Esophagus squamous epithelium (tissue), 5 donors: ENCODE results near the gene ZFP62. TPM values are rescaled to one million over a fixed set of nuclear protein-coding genes. Genes with fewer than 3 reads are reported as not detected.

ENCODE experiments used
- DNase-seq: peaks from one replicate; lab custom pipeline; 2025; lab: John Stamatoyannopoulos, UW
- H3K27ac ChIP-seq, 4 donors: fragments of 200-600 bp; sonication (generic); one replicate each; pipeline ENCODE4 v1.5.1; 2016 to 2019; ENCODE audit warnings: mild to moderate bottlenecking in 1 of 4
- H3K27me3 ChIP-seq, 4 donors: fragments of 200-600 bp; sonication (generic); 1 replicate in 3 of 4; 2 replicates in 1 of 4; pipeline versions ENCODE4 v1.5.1 to v1.6.0; 2017 to 2021; ENCODE audit warnings: antibody characterized with exemption in 1 of 4
- H3K36me3 ChIP-seq, 3 donors: fragments of 200-600 bp; sonication (generic); one replicate each; pipeline ENCODE4 v1.5.1; 2016 to 2019
- H3K4me1 ChIP-seq, 3 donors: fragments of 200-600 bp; sonication (generic); one replicate each; pipeline ENCODE4 v1.5.1; 2017 to 2019
- H3K4me3 ChIP-seq, 4 donors: fragments of 200-600 bp; sonication (generic); 1 replicate in 3 of 4; 2 replicates in 1 of 4; pipeline ENCODE4 v1.5.1; 2016 to 2019; ENCODE audit warnings: mild to moderate bottlenecking in 2 of 4, moderate library complexity in 1 of 4
- H3K9me3 ChIP-seq, 3 donors: fragments of 200-600 bp; sonication (generic); one replicate each; pipeline ENCODE4 v1.5.1; 2016 to 2019
- CTCF ChIP-seq, 6 experiments: fragments of 450-650 bp in 4 of 6; fragments of 200-600 bp in 2 of 6; sonication (generic) in 2 of 6; IDR thresholded peaks; one replicate each; pipeline ENCODE4 v1.5.1; 2016 to 2019; ENCODE audit warnings: antibody characterized with exemption in 6 of 6, mild to moderate bottlenecking in 4 of 6, moderate library complexity in 4 of 6
- POLR2A ChIP-seq, 4 donors: fragments of 450-650 bp; IDR thresholded peaks; one replicate each; pipeline ENCODE4 v1.6.1; 2017; ENCODE audit warnings: antibody characterized with exemption in 4 of 4, mild to moderate bottlenecking in 4 of 4, moderate library complexity in 3 of 4
- WGBS, 2 donors: methylation state at CpG; one replicate each; pipeline ENCODE4 v1.1.5; 2018; 5-methylcytosine and 5-hydroxymethylcytosine counted together
- intact Hi-C: fragments of 100-400 bp; cut with DNase I; formaldehyde crosslinking; loops from one replicate; pipeline ENCODE4 v1.15.0; 2022
- total RNA-seq, 4 donors: library from RNA; depleted of rRNA; stranded (reverse); fragments of >200 nt; gene quantifications; one replicate each; pipeline ENCODE4 v1.1.0, GENCODE V29; 2016
- donor health status: DM: yes; HTN: yes; CAD: no.

The ZFP62 gene
- total RNA-seq = 10 to 100 TPM in 3 of 4 donors, 1 to 10 TPM in 1; 8.9 to 32.6 (median 19.2) TPM

GRCh38 chr5:180860887-180861822, at the start of gene ZFP62:
TSS of gene ZFP62 (minus strand) at chr5:180861276. CDS start at chr5:180861219, 57 bp downstream.
- peak in 2 of 4 donors; percentile 62 to 81 for TF ChIP-seq POLR2A (IDR thresholded peaks at IDR 0.05)
- TF ChIP-seq CTCF (IDR thresholded peaks at IDR 0.05) = peak in 1 of 6 experiments; percentile 7
- intact Hi-C loops = loop anchor here (5.0 kb wide), 1 partner anchor 79 kb away; no protein-coding TSS in a partner anchor
- peak within 1 kb of the TSS; percentile 85 to 96 (median 95) for H3K4me3 ChIP-seq
- no peaks in the 10 kb centered on the region for H3K27me3 ChIP-seq
- H3K4me1 ChIP-seq = peaks cover 0 to 28% (median 11%) of the 10 kb centered on the region in 3 donors
- 0 to 2% methylated on average over 4 to 11 of the region's 84 CpGs for WGBS, 2 donors
- DNase-seq = peak; percentile 61
- no peaks in the 10 kb centered on the region for H3K9me3 ChIP-seq
- peaks cover 0 to 24% (median 0%) of the 10 kb centered on the region in 3 donors for H3K36me3 ChIP-seq
- H3K27ac ChIP-seq = peak within 1 kb of the TSS; percentile 94 to 97 (median 96)

- Histone ChIP-seq H3K36me3 (no peaks in the 10 kb centered on the region), H3K4me1 (no peaks in the 10 kb centered on the region), H3K27ac (no peak overlapping the region), H3K4me3 (no peak overlapping the region), H3K27me3 (peaks cover 0 to 7% (median 0%) of the 10 kb centered on the region in 4 donors), H3K9me3 (no peaks in the 10 kb centered on the region)
- intact Hi-C loops = no loop called here
- no peak for DNase-seq
- no peak for TF ChIP-seq CTCF (IDR thresholded peaks at IDR 0.05)
- TF ChIP-seq POLR2A (IDR thresholded peaks at IDR 0.05) = no peak
- 78 to 86% methylated on average over 5 of the region's 5 CpGs for WGBS, 2 donors
Measured at GRCh38 chr5:180910735-180911134, 49.7 kb upstream of the ZFP62 start.

DNA sequence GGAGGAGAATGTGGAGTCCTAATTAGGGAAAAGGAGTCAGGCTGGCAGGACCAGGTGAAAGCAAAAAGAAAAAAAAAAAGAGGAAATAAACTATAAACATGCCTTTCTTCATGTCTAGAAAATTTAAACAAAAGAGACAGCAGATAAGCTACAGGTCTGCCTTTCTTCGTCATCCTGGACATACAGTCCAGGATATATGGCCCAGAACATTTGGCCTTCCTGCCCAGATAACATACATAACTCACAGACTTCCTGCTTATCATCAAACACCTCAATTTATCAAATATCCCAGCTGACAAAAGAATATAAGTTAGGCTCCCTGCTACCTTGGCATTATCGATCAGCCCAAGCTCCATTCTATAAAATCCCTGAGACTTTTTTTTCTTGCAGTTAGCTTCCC, 49.1 kb upstream of the ZFP62 start:
- WGBS, 2 donors = 70 to 71% methylated on average over 2 of the region's 2 CpGs
- Histone ChIP-seq H3K4me1 (no peaks in the 10 kb centered on the region), H3K27me3 (peaks cover 0 to 7% (median 0%) of the 10 kb centered on the region in 4 donors), H3K27ac (no peak overlapping the region), H3K9me3 (no peaks in the 10 kb centered on the region), H3K4me3 (no peak overlapping the region), H3K36me3 (no peaks in the 10 kb centered on the region)
- no peak for DNase-seq
- TF ChIP-seq CTCF (IDR thresholded peaks at IDR 0.05) (no peak), POLR2A (IDR thresholded peaks at IDR 0.05) (no peak)
- intact Hi-C loops = no loop called here

GRCh38 chr5:180909782-180910181, 48.7 kb upstream of the ZFP62 start:
- intact Hi-C loops = no loop called here
- Histone ChIP-seq H3K4me3 (no peak overlapping the region), H3K4me1 (no peaks in the 10 kb centered on the region), H3K9me3 (no peaks in the 10 kb centered on the region), H3K27me3 (peaks cover 0 to 7% (median 0%) of the 10 kb centered on the region in 4 donors), H3K36me3 (no peaks in the 10 kb centered on the region), H3K27ac (no peak overlapping the region)
- no peak for DNase-seq
- TF ChIP-seq CTCF (IDR thresholded peaks at IDR 0.05) = no peak
- TF ChIP-seq POLR2A (IDR thresholded peaks at IDR 0.05) = no peak
- WGBS, 2 donors = 62 to 71% methylated on average over 5 of the region's 5 CpGs
